Tracheal epithelial cell (primary cell): Measurements from ENCODE around the gene CASR. TPM values are rescaled to one million over a fixed set of nuclear protein-coding genes. Genes with fewer than 3 reads are reported as not detected.

ENCODE experiments used
- total RNA-seq: library from RNA; depleted of rRNA; stranded (reverse); fragments of >200 nt; gene quantifications from 2 replicates; pipeline ENCODE4 v1.2.1, GENCODE V29; 2014

CASR gene, protein sequence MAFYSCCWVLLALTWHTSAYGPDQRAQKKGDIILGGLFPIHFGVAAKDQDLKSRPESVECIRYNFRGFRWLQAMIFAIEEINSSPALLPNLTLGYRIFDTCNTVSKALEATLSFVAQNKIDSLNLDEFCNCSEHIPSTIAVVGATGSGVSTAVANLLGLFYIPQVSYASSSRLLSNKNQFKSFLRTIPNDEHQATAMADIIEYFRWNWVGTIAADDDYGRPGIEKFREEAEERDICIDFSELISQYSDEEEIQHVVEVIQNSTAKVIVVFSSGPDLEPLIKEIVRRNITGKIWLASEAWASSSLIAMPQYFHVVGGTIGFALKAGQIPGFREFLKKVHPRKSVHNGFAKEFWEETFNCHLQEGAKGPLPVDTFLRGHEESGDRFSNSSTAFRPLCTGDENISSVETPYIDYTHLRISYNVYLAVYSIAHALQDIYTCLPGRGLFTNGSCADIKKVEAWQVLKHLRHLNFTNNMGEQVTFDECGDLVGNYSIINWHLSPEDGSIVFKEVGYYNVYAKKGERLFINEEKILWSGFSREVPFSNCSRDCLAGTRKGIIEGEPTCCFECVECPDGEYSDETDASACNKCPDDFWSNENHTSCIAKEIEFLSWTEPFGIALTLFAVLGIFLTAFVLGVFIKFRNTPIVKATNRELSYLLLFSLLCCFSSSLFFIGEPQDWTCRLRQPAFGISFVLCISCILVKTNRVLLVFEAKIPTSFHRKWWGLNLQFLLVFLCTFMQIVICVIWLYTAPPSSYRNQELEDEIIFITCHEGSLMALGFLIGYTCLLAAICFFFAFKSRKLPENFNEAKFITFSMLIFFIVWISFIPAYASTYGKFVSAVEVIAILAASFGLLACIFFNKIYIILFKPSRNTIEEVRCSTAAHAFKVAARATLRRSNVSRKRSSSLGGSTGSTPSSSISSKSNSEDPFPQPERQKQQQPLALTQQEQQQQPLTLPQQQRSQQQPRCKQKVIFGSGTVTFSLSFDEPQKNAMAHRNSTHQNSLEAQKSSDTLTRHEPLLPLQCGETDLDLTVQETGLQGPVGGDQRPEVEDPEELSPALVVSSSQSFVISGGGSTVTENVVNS
- total RNA-seq = under 0.01 TPM in 1 of 2 replicates, not detected in the other

DNA sequence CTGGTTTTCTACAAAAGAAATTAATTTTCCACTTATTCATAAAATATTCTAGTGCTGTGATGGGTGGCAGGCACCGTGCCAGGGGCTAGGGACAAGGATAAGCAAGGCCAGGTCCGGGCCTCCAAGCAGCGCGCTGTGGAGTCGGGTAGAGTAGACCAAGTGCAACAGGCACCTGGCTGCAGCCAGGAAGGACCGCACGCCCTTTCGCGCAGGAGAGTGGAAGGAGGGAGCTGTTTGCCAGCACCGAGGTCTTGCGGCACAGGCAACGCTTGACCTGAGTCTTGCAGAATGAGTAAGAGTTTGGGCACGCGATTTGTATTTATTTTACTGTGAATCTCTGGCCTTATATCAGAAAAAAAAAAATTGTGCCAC is at the start of gene CASR:
Gene CASR (plus strand): TSS at position 148 of the 372 bp plus-strand sequence. CDS start 70,522 bp downstream, outside the sequence.

GRCh38 chr3:122324871-122325323 is 141.4 kb downstream of the CASR start, which contains the start of gene CSTA:
Gene CSTA (plus strand): TSS chr3:122325248. CDS start chr3:122325293, 45 bp downstream.

Other genes starting within 250 kb of the CASR start
- 0.96 and 2.6 TPM in 2 replicates for gene ILDR1, start 161.4 kb upstream of the CASR start, total RNA-seq
- under 0.01 TPM in 1 of 2 replicates, not detected in the other for gene CD86, start 128.3 kb upstream of the CASR start, total RNA-seq
- 184 and 324 TPM in 2 replicates for gene CSTA, start 141.6 kb downstream of the CASR start, total RNA-seq
- gene MIX23, start 199.6 kb downstream of the CASR start, total RNA-seq = 35.0 and 58.6 TPM in 2 replicates
- 15.1 and 22.9 TPM in 2 replicates for gene FAM162A, start 200.5 kb downstream of the CASR start, total RNA-seq
- 1.4 and 3.2 TPM in 2 replicates for gene WDR5B, start 232.4 kb downstream of the CASR start, total RNA-seq